Inflammatory macrophage (primary cell): Measurements from ENCODE around the gene AMELX.

ENCODE experiments used
- DNase-seq, 2 donors: peaks; one replicate each; pipeline ENCODE4 v3.0.0-alpha.2; 2020 to 2022

The AMELX gene

GRCh38 chrX:11309220-11309619 is 16.0 kb downstream of the AMELX start:
- no peak for DNase-seq

GRCh38 chrX:11311706-11312105 is 18.5 kb downstream of the AMELX start:
- no peak for DNase-seq

- DNase-seq = no peak
Measured at GRCh38 chrX:11319806-11320520, 26.8 kb downstream of the AMELX start.

GRCh38 chrX:11321986-11322385 is 28.8 kb downstream of the AMELX start:
- DNase-seq = no peak

- no peak for DNase-seq
Measured at GRCh38 chrX:11328134-11328533, 34.9 kb downstream of the AMELX start.

- no peak for DNase-seq
Measured at GRCh38 chrX:11329021-11329420, 35.8 kb downstream of the AMELX start.

GRCh38 chrX:11331788-11332187 is 38.6 kb downstream of the AMELX start:
- DNase-seq = no peak

- no peak for DNase-seq
Measured at GRCh38 chrX:11334165-11334564, 41.0 kb downstream of the AMELX start.

GRCh38 chrX:11336201-11336600 is 43.0 kb downstream of the AMELX start:
- DNase-seq = no peak

- DNase-seq = no peak
Measured at GRCh38 chrX:11337292-11338009, 44.2 kb downstream of the AMELX start.

- peak; percentile 91 to 93 for DNase-seq
Measured at GRCh38 chrX:11341274-11342201, 48.3 kb downstream of the AMELX start.

- no peak for DNase-seq
Measured at GRCh38 chrX:11342673-11343072, 49.5 kb downstream of the AMELX start.

- no peak for DNase-seq
Measured at GRCh38 chrX:11346121-11346682, 53.0 kb downstream of the AMELX start.

GRCh38 chrX:11347300-11347699 is 54.1 kb downstream of the AMELX start:
- DNase-seq = no peak

- no peak for DNase-seq
Measured at GRCh38 chrX:11349020-11349419, 55.8 kb downstream of the AMELX start.

GRCh38 chrX:11349661-11350337 is 56.6 kb downstream of the AMELX start:
- DNase-seq = peak; percentile 25 to 59
